Skeletal muscle tissue (tissue), 4 donors: ENCODE data around the gene SLC43A3. TPM values are rescaled to one million over a fixed set of nuclear protein-coding genes. Genes with fewer than 3 reads are reported as not detected.
A peak's percentile ranks its signal among the peaks of the same experiment; 100 is the strongest.
"Not testable (repeated sequence)": the region's sequence is repeated elsewhere in the genome, so short reads cannot be mapped to it uniquely, and the experiment has no call there.

ENCODE experiments used
- H3K27ac ChIP-seq: one replicate; pipeline ENCODE4 v1.7.0; 2013; ENCODE audit warnings: mild to moderate bottlenecking, low read depth, low read length, inconsistent platforms
- H3K27me3 ChIP-seq, 3 donors: one replicate each; pipeline ENCODE4 v1.7.0; 2013; ENCODE audit warnings: low read length in 3 of 3; ENCODE audit not compliant: control insufficient read depth in 3 of 3, insufficient read depth in 3 of 3
- H3K36me3 ChIP-seq, 3 donors: one replicate each; pipeline ENCODE4 v1.7.0; 2013; ENCODE audit warnings: low read length in 3 of 3; ENCODE audit not compliant: control insufficient read depth in 3 of 3, insufficient read depth in 3 of 3
- H3K4me1 ChIP-seq, 3 donors: one replicate each; pipeline ENCODE4 v1.7.0; 2013; ENCODE audit warnings: low read length in 3 of 3, mild to moderate bottlenecking in 3 of 3; ENCODE audit not compliant: control insufficient read depth in 3 of 3, insufficient read depth in 3 of 3
- H3K4me3 ChIP-seq, 3 donors: one replicate each; pipeline ENCODE4 v1.7.0; 2013; ENCODE audit warnings: low read length in 3 of 3
- H3K9ac ChIP-seq, 3 donors: one replicate each; pipeline ENCODE4 v1.7.0; 2013; ENCODE audit warnings: low read length in 3 of 3, mild to moderate bottlenecking in 3 of 3, moderate library complexity in 2 of 3, low read depth in 1 of 3
- H3K9me3 ChIP-seq, 3 donors: one replicate each; pipeline ENCODE4 v1.7.0; 2013; ENCODE audit warnings: low read length in 3 of 3; ENCODE audit not compliant: control insufficient read depth in 3 of 3
- total RNA-seq: library from RNA; depleted of rRNA; stranded (reverse); fragments of >200 nt; gene quantifications from one replicate; pipeline ENCODE4 v1.2.3, GENCODE V29; 2014
- donor health status: Osteomylitis.

The SLC43A3 gene
- total RNA-seq, 1 donor from 2014 or later = 15.1 TPM

GRCh38 chr11:57361420-57361819 is 65.5 kb downstream of the SLC43A3 start:
- not testable (repeated sequence) for H3K4me3 ChIP-seq, H3K27me3 ChIP-seq, H3K9ac ChIP-seq, H3K36me3 ChIP-seq, H3K9me3 ChIP-seq, H3K27ac ChIP-seq
- H3K4me1 ChIP-seq = peaks cover 19 to 30% (median 26%) of the 10 kb centered on the region in 3 donors

GRCh38 chr11:57360991-57361390 is 65.9 kb downstream of the SLC43A3 start:
- no peaks in the 10 kb centered on the region for H3K36me3 ChIP-seq
- no peaks in the 10 kb centered on the region for H3K27me3 ChIP-seq
- no peaks in the 10 kb centered on the region for H3K9me3 ChIP-seq
- no peak overlapping the region for H3K27ac ChIP-seq
- no peak overlapping the region for H3K4me3 ChIP-seq
- H3K9ac ChIP-seq = no peak overlapping the region
- peaks cover 19 to 33% (median 26%) of the 10 kb centered on the region in 3 donors for H3K4me1 ChIP-seq

GRCh38 chr11:57359896-57360690 is 66.8 kb downstream of the SLC43A3 start:
- Histone ChIP-seq H3K27me3 (no peaks in the 10 kb centered on the region), H3K4me1 (peaks cover 19 to 34% (median 26%) of the 10 kb centered on the region in 3 donors), H3K9ac (peak overlapping the region in 2 of 3 donors; percentile 45 to 70), H3K9me3 (no peaks in the 10 kb centered on the region), H3K4me3 (no peak overlapping the region), H3K27ac (peak overlapping the region; percentile 80), H3K36me3 (no peaks in the 10 kb centered on the region)

- no peaks in the 10 kb centered on the region for H3K27me3 ChIP-seq
- peak overlapping the region in 2 of 3 donors; percentile 28 to 33 for H3K9ac ChIP-seq
- H3K4me1 ChIP-seq = peaks cover 26 to 40% (median 32%) of the 10 kb centered on the region in 3 donors
- H3K36me3 ChIP-seq = no peaks in the 10 kb centered on the region
- no peak overlapping the region for H3K4me3 ChIP-seq
- no peaks in the 10 kb centered on the region for H3K9me3 ChIP-seq
- peak overlapping the region; percentile 80 for H3K27ac ChIP-seq
Measured at GRCh38 chr11:57359396-57359795, 67.5 kb downstream of the SLC43A3 start.

GRCh38 chr11:57358991-57359390 is 67.9 kb downstream of the SLC43A3 start:
- Histone ChIP-seq H3K4me1 (peaks cover 26 to 40% (median 32%) of the 10 kb centered on the region in 3 donors), H3K9ac (peak overlapping the region in 2 of 3 donors; percentile 28 to 33), H3K9me3 (no peaks in the 10 kb centered on the region), H3K27me3 (no peaks in the 10 kb centered on the region), H3K36me3 (no peaks in the 10 kb centered on the region), H3K4me3 (no peak overlapping the region), H3K27ac (peak overlapping the region; percentile 80)

- peak overlapping the region; percentile 80 for H3K27ac ChIP-seq
- no peaks in the 10 kb centered on the region for H3K9me3 ChIP-seq
- no peaks in the 10 kb centered on the region for H3K36me3 ChIP-seq
- peaks cover 26 to 40% (median 32%) of the 10 kb centered on the region in 3 donors for H3K4me1 ChIP-seq
- H3K9ac ChIP-seq = peak overlapping the region in 2 of 3 donors; percentile 28 to 33
- no peak overlapping the region for H3K4me3 ChIP-seq
- no peaks in the 10 kb centered on the region for H3K27me3 ChIP-seq
Measured at GRCh38 chr11:57358543-57358961, 68.4 kb downstream of the SLC43A3 start.

GRCh38 chr11:57357856-57358255 is 69.1 kb downstream of the SLC43A3 start:
- Histone ChIP-seq H3K36me3 (no peaks in the 10 kb centered on the region), H3K9ac (peak overlapping the region in 1 of 3 donors; percentile 25), H3K4me1 (peaks cover 26 to 40% (median 32%) of the 10 kb centered on the region in 3 donors), H3K27me3 (no peaks in the 10 kb centered on the region), H3K27ac (peak overlapping the region; percentile 80), H3K4me3 (no peak overlapping the region), H3K9me3 (no peaks in the 10 kb centered on the region)

- Histone ChIP-seq H3K4me1 (peaks cover 26 to 40% (median 32%) of the 10 kb centered on the region in 3 donors), H3K27me3 (no peaks in the 10 kb centered on the region), H3K36me3 (no peaks in the 10 kb centered on the region), H3K9ac (no peak overlapping the region), H3K4me3 (no peak overlapping the region), H3K27ac (peak overlapping the region; percentile 80), H3K9me3 (no peaks in the 10 kb centered on the region)
Measured at GRCh38 chr11:57357310-57357709, 69.6 kb downstream of the SLC43A3 start.
